ENCODE results near the gene SH2D3C. TPM values are rescaled to one million over a fixed set of nuclear protein-coding genes. Genes with fewer than 3 reads are reported as not detected.

Gene SH2D3C
- total RNA-seq, 1 donor: 0.43 TPM

DNA sequence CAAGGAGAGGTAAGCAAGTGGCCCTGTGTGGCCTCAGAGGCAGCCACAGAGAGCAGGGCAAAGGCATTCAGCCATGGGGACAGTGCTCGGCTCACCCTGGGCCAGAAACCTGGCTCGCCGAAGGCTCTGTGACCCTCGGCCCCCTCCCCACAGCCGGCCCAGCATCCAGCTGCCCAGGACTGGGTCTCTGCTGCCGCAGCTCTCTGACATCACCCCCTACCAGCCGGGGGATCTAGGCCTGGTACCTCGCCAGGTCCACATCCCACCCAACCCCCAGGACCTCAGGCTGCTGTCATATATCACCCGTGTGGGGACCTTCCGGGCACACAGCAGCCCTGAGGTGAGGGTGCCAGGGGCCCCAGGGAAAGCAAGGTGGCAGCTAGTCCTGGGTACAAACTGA lies 65.6 kb downstream of the SH2D3C start:
- TF ChIP-seq, protein P1, sequence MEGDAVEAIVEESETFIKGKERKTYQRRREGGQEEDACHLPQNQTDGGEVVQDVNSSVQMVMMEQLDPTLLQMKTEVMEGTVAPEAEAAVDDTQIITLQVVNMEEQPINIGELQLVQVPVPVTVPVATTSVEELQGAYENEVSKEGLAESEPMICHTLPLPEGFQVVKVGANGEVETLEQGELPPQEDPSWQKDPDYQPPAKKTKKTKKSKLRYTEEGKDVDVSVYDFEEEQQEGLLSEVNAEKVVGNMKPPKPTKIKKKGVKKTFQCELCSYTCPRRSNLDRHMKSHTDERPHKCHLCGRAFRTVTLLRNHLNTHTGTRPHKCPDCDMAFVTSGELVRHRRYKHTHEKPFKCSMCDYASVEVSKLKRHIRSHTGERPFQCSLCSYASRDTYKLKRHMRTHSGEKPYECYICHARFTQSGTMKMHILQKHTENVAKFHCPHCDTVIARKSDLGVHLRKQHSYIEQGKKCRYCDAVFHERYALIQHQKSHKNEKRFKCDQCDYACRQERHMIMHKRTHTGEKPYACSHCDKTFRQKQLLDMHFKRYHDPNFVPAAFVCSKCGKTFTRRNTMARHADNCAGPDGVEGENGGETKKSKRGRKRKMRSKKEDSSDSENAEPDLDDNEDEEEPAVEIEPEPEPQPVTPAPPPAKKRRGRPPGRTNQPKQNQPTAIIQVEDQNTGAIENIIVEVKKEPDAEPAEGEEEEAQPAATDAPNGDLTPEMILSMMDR (IDR thresholded peaks at IDR 0.05; ENCODE audit: insufficient read depth, low read depth, low read length): no peak
- DNase-seq (ENCODE audit: low read depth): no peak
- no peak overlapping the region for H3K4me3 ChIP-seq (ENCODE audit: low read depth, low read length)

DNA sequence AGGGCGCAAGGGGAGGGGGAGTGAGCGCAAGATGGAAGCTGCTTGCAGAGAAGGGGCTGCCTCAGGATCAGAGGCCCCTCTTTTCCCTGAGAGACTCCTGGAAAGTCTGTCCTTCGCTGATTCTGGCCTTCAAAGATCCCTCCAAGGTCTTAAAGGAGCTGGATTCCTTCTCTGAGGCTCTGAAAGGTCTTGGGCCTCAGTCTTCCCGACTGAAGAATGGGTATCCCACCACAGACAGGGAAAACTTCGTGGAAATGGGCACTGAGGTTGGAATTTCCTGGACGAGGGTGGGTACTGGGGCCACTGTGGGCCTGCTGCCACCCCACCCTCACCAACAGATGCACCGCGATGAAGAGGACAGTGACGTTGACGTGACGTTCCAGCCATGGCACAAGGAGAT lies 66.1 kb downstream of the SH2D3C start:
- TF ChIP-seq, protein P1 (IDR thresholded peaks at IDR 0.05; ENCODE audit: insufficient read depth, low read depth, low read length): no peak
- no peak for DNase-seq (ENCODE audit: low read depth)
- H3K4me3 ChIP-seq (ENCODE audit: low read depth, low read length): no peak overlapping the region

DNA sequence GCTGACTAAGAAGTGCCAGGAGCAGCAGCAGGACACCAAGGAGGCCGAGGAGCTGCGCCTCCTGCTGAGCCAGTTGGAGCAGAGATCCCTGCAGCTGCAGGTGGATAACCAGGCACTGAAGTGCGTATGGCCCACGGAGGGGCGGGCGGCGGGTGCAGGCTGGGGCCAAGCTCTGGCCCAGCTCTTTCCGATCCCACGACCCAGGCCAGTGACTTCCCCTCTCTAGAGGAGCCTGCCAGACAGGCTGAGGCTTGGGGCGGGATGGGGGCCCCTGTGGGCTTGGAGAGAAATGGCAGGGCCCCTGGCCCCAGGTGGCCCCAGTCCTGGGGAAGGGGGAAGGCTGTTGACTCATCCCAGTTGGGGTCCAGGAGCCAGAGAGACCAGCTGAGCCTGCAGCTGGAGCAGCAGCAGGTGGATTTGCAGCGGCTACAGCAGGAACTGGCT lies 66.6 kb downstream of the SH2D3C start:
- TF ChIP-seq, protein P1 (IDR thresholded peaks at IDR 0.05; ENCODE audit: insufficient read depth, low read depth, low read length): no peak
- no peak overlapping the region for H3K4me3 ChIP-seq (ENCODE audit: low read depth, low read length)
- DNase-seq (ENCODE audit: low read depth): no peak

DNA sequence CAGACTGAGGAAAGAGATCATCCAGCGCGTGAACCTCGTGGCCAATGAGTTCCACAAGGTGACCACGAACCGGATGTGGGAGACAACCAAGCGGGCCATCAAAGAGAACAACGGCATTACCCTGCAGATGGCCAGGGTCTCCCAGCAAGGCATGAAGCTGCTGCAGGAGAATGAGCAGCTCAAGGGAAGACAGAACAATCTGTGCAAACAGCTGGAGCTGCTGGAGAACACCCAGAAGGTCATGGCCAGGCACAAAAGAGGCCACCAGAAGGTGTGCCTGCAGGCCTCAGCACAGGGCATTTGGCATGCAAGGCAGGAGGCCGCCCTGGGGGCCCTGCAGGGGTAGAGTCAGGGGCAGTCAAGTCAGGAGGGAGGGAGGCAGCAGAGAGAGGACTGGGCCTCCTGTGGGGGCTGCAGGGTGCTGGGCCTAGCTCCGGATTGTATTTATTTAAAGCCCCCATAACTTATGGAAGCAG lies 67.2 kb downstream of the SH2D3C start:
- no peak overlapping the region for H3K4me3 ChIP-seq (ENCODE audit: low read depth, low read length)
- TF ChIP-seq, protein P1 (IDR thresholded peaks at IDR 0.05; ENCODE audit: insufficient read depth, low read depth, low read length): no peak
- no peak for DNase-seq (ENCODE audit: low read depth)

DNA sequence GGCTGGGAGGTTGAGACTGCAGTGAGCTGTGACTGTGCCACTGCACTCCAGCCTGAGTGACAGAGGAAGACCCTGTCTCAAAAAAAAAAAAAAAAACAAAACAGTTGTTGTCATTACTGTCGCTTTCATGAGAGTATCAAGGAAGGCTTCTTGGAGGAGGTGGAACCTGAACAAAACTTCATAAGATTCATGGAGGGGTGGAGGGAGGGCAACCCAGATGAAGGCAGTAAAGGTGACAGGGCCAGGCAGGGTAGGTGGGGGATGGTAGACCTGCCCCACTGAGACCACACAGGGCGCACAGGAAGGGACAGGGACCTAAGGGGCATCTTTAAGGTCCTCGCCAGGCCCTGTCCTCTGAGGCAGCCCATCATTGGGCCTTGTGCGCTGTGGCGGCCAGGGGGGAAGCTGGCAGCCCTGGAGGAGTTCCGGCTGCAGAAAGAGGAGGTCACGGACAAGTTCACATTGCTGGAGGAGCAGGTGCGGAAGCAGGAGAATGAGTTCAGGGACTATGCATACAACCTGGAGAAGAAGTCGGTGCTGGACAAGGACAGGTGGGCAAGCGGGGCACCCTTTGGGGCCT lies 68.2 kb downstream of the SH2D3C start:
- TF ChIP-seq, protein P1 (IDR thresholded peaks at IDR 0.05; ENCODE audit: insufficient read depth, low read depth, low read length): no peak
- H3K4me3 ChIP-seq (ENCODE audit: low read depth, low read length): no peak overlapping the region
- no peak for DNase-seq (ENCODE audit: low read depth)

DNA sequence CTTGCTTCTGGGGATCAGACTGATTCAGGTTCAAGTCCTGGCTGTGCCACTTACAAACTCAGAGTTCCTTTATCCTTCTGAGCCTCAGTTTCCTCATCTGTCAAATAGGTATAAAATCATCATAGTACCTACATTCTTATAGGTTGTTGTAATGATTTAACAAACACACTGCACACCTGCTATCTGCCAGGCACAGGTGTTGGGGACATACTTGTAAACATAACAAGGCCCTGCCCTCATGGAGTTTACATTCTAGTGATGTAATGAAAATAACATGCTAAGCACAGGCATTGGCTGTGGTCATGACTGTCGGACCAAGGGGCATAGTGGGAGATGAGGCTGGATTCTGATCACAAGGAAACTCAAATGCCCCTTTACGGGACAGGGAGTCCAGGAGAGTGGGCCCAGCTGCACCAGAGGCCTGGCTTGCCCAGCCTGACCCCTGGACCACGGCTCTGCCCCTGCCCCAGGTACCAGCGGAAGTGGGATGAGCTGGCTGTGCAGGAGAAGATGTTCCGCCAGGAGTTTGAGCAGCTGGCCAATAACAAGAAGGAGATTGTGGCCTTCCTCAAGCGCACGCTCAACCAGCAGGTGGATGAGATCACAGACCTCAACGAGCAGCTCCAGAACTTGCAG lies 69.4 kb downstream of the SH2D3C start:
- no peak overlapping the region for H3K4me3 ChIP-seq (ENCODE audit: low read depth, low read length)
- TF ChIP-seq, protein P1 (IDR thresholded peaks at IDR 0.05; ENCODE audit: insufficient read depth, low read depth, low read length): no peak
- DNase-seq (ENCODE audit: low read depth): no peak

All from fibroblast of villous mesenchyme (primary cell).